Cerebellar cortex (tissue), 1 donor: ENCODE measurements around the gene C22orf42.
"Not testable (repeated sequence)": the region's sequence is repeated elsewhere in the genome, so short reads cannot be mapped to it uniquely, and the experiment has no call there.

ENCODE experiments used
- DNase-seq: peaks from one replicate; pipeline ENCODE4 v3.0.0-alpha.2; 2015; ENCODE audit warnings: low spot score

The C22orf42 gene

GRCh38 chr22:32185821-32186220, 26.7 kb upstream of the C22orf42 start:
- DNase-seq = no peak

GRCh38 chr22:32183625-32184024, 24.5 kb upstream of the C22orf42 start:
- no peak for DNase-seq

- no peak for DNase-seq
Measured at GRCh38 chr22:32181043-32181442, 21.9 kb upstream of the C22orf42 start.

DNA sequence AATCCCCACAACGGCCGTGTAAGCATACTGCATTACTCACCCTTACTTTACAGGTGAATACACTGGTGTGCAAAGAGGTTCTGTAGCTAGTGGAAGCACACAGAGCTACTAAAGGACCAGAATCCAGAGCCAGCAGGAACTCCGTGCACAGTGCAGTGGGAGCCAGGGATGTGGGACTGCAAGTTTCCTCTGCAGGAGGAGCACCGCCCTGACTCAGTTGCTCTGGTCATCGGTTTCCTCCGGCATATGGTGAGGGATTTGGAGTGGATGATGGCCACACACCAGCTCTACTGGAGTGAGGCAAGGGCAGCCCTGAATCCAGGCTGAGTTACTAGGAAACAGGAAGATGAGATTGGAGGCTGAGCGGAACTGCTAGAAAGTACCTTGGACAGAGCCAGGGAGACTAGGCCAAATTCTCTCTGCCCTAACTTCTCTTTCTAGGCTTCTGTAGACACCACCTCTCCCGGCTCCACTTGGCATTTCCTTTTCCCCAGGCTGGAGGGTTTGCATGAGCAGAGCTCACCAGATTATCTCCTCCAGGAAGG, 18.2 kb upstream of the C22orf42 start:
- no peak for DNase-seq

DNA sequence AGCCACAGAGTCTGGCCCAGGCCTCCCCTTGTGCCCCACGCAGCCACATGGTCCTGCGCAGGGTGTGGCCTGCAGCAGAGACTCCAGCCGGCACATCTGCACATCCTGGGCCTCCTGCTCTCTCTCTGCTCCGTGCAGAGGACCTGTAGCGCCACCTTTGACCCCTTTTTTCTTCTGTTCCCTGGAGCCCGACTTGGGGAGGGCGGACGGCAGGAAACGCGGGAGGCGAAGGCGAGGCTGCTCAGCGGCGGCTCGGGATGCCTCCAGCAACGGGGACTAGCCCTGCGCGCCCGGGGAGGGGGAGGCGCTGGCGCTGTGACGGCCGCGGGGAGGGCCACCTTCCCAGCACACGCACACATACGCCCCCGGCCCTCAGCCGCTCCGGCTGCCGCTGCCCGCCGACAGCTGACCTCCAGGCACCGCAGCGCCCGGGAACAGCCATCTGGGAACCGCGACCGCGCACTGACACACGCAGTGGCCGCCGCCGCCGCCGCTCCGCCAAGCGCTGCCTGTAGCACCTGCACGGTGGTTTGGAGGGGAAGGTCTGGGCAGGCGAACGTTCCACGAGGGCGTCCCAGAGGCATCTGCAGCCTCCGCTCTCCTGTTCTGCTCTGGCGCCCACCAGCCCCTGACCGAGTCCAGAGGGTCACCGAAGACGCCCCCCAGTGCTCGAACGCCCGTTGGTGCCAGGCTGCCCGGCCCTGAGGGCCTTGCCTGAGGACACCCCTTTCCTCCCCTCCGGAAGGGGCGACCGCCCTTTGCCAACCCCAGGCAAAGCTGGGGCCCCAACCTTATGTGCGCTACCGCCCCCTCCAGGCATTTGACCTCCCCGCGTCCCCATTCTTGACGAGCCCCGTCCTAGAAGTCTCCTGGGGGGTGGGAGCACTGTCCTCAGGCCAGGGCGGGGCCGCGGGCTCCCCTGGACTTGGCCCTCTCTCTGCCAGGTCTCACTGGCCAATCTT, 16.9 kb upstream of the C22orf42 start:
- no peak for DNase-seq

DNA sequence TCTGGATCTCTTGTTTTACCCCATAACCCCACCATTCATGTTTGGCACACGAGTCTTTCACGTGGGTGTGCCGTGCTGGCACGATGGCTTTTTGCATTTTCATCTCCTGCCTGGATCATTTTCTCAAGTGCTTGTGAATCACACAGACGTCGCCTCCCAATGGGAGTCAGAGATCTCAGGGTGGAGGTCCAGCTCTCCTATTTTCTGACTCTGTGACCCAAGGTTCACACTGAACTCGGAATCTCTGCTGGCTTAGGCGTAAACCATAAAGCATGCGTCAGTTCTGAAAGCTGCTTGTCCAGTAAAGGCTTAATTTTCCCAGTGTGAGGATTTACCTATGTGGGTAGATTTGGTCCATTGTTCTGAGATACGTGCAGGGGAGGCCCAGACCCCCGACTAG, 16.0 kb upstream of the C22orf42 start:
- no peak for DNase-seq

- no peak for DNase-seq
Measured at GRCh38 chr22:32165681-32166080, 6.6 kb upstream of the C22orf42 start.

DNA sequence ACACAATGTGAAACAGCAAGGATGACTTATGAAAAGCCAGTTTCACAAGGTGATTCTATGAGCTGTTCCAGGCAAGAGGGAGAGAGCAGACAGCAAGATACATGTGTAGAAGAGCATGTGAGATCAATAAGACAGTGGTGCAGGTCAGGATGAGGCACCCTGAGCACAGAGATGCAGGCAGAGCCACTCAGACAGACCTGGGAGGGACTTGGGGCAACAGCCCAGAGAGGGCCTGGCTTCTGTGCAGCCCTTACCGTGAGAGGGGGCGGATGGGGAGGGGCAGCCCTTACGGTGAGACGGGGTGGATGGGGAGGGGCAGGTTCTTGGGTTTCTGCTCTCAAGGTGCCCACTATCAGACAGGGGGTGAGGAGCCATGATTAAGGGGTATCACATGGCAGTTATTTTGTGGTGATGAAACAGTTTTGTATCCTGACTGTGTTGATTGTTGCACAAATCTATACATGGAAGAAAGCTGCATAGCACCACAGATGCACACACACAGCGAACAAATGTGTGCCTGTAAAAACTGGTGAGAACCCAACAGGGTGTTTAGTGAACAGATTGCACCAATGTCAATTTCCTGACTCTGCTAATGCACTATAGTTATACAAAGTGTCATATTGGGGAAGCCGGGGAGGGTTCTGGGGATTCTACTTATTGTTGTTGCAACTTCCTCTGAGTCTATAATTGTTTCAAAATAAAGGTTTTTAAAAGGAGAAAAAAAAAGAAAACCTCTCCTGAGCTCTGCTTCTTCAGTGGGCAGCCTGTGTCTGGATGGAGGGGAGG, 5.2 kb upstream of the C22orf42 start:
- DNase-seq = no peak

GRCh38 chr22:32160411-32160810, 1.3 kb upstream of the C22orf42 start:
- not testable (repeated sequence) for DNase-seq

DNA sequence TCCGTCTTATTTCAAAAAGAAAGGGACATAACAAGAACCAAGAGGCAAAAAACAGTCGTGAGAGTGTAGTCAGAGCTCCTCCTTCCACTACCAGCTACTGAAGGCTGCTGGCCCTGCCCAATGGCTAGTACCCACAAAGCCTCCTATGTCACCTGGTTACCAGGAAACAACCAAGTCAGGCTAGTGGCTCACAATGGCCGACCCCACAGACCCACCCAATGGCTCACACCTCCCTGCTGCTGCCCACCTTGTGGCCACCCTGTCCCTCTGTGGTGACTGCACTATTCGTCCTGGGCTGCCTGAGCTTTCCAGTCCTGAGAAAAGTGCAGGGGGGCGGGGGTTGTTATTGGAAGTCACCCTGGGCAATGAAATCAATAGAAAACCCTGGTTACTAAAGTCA, 1.5 kb downstream of the C22orf42 start:
- not testable (repeated sequence) for DNase-seq

DNA sequence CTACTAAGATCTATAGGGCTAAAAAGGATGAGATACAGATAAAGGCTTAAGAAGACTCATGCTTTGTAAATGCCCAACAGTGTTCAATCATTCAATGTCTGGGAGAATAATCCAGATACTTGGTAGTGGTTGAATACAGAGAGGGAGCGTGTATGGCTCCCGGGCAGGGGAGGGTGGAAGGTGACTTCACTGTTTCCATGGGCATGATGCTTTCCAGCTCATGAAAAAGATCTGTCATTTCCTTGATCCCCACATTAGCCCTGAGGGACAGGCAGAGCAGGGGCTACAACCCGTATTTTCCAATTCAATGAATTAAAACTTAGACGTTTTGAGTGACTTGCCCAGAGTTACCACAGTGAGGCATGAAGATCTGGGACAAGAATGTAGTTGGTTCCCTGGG, 4.4 kb downstream of the C22orf42 start:
- not testable (repeated sequence) for DNase-seq

DNA sequence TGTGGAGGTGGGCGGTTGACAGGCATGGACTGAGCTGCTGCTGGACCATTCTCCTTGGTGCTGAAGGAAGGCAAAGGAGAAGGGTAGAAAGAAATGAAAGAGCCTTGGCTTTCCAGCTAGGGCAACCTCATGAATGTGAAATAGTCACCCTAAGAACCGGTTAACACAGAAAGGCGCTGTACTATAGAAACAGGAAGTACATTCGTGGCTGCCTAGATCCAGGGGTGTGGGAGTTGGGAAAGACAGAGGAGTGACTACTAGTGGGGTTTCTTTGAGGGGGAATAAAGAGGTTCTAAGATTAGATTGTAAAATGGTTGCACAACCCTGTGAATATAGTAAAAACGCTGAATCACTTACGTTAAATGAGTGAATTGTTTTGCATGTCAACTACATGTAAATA, 7.5 kb downstream of the C22orf42 start:
- not testable (repeated sequence) for DNase-seq

DNA sequence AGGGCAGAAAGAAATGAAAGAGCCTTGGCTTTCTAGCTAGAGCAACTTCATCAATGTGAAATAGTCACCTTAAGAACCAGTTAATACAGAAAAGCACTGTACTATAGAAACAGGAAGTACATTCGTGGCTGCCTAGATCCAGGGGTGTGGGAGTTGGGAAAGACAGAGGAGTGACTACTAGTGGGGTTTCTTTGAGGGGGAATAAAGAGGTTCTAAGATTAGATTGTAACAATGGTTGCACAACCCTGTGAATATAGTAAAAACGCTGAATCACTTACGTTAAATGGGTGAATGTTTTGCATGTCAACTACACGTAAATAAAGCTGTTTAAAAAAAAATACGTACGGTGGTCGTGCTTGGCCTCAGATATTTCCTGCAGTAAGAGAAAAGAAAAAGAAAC, 8.5 kb downstream of the C22orf42 start:
- not testable (repeated sequence) for DNase-seq

GRCh38 chr22:32148372-32148771, 10.7 kb downstream of the C22orf42 start:
- not testable (repeated sequence) for DNase-seq

- not testable (repeated sequence) for DNase-seq
Measured at GRCh38 chr22:32147128-32147527, 12.0 kb downstream of the C22orf42 start.

GRCh38 chr22:32144496-32145274, 14.4 kb downstream of the C22orf42 start:
- no peak for DNase-seq

DNA sequence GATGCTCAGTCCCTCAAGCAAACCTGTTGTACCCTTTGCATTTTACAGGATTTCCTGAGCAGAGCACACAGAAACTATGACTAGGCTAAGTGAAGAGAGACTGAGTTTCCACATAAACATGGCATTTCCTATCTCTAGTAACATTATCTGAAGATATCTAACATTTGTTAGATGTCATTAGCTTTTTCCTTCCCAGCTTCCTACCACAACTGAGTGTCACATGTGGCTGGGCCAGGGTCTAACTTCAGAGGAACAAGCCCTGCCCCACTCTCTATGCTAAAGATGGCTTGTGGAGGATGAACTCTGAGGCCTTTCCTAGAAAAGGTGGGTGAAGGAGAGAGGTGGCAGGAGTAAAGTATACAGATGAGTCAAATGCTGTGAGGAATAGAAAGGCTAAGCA, 16.5 kb downstream of the C22orf42 start:
- no peak for DNase-seq

GRCh38 chr22:32140688-32141087, 18.4 kb downstream of the C22orf42 start:
- not testable (repeated sequence) for DNase-seq

DNA sequence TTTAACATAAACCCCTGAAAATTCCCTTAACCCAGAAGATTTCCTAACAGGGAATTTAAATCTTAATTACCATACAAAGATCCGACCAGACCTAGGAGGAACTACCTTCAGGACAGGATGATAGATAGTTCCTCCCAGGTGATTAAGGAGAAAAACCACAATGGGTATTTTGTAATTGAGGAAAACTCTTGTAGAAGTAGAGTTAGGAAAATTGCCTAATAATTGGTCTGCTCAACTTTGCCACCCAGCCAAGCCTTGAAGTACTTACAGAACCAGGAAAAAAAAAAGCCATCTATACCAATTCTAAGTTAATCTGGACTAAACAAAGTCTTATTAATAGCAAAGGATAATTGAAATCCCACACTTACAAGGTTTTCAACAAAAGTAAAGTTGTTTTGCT, 20.5 kb downstream of the C22orf42 start:
- not testable (repeated sequence) for DNase-seq

GRCh38 chr22:32137731-32138324, 21.3 kb downstream of the C22orf42 start:
- not testable (repeated sequence) for DNase-seq

DNA sequence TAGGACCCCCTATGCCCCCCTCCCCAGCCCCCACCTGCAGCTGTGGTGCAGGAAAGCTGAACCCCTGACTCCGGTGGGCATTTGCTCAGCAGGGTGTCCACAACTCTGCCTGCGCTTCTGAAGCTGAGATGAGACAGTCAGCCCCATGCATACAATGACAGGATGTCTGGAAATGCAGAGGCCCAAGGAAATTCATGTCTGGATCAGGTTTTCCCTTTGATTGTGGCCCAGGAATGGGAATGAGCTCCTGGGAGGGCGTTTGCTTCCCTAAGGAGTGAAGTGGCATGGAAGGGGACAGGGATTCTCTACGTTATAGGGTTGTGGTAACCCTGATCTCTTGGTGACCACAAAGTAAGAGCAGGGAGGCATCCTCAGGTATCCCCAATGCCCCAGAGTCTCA, 22.2 kb downstream of the C22orf42 start:
- not testable (repeated sequence) for DNase-seq
